DOHH2 (cell line): ENCODE data around the gene IFT88.

ENCODE experiments used
- H3F3A ChIP-seq: fragments of 200-600 bp; sonication (generic), shearing (Covaris generic); 2 replicates; pipeline ENCODE4 v1.6.0; 2016; ENCODE audit warnings: antibody characterized with exemption, mild to moderate bottlenecking; ENCODE audit not compliant: control insufficient read depth, insufficient read depth
- H3K27ac ChIP-seq: fragments of 200-600 bp; sonication (generic); 2 replicates; pipeline ENCODE4 v1.5.1; 2014; ENCODE audit warnings: low read depth, mild to moderate bottlenecking, low read length, moderate library complexity
- H3K27me3 ChIP-seq: fragments of 200-600 bp; sonication (generic); 2 replicates; pipeline ENCODE4 v1.6.1; 2014; ENCODE audit warnings: mild to moderate bottlenecking, low read length, mixed read lengths; ENCODE audit not compliant: control insufficient read depth
- H3K36me3 ChIP-seq: fragments of 200-600 bp; sonication (generic); 2 replicates; pipeline ENCODE4 v1.6.1; 2014; ENCODE audit warnings: mild to moderate bottlenecking, low read length, moderate library complexity, mixed read lengths; ENCODE audit not compliant: control insufficient read depth
- H3K4me1 ChIP-seq: fragments of 200-600 bp; sonication (generic); 2 replicates; pipeline ENCODE4 v1.6.1; 2014; ENCODE audit warnings: mild to moderate bottlenecking, low read length, mixed read lengths; ENCODE audit not compliant: control insufficient read depth
- H3K4me2 ChIP-seq: fragments of 200-600 bp; sonication (generic); 2 replicates; pipeline ENCODE4 v1.6.0; 2014; ENCODE audit warnings: mild to moderate bottlenecking, low read length, moderate library complexity
- H3K4me3 ChIP-seq: fragments of 200-600 bp; sonication (generic); 2 replicates; pipeline ENCODE4 v1.5.1; 2014; ENCODE audit warnings: mild to moderate bottlenecking, low read length, mixed read lengths
- H3K79me2 ChIP-seq: fragments of 200-600 bp; sonication (generic); 2 replicates; pipeline ENCODE4 v1.6.1; 2014; ENCODE audit warnings: mild to moderate bottlenecking, low read length, mixed read lengths; ENCODE audit not compliant: control insufficient read depth
- H3K9me2 ChIP-seq: fragments of 200-600 bp; sonication (generic); replicated peaks from 2 replicates; pipeline ENCODE4 v1.6.1; 2014; ENCODE audit warnings: mild to moderate bottlenecking, low read length, mixed read lengths; ENCODE audit not compliant: control insufficient read depth
- H3K9me3 ChIP-seq: fragments of 200-600 bp; sonication (generic); 2 replicates; pipeline ENCODE4 v1.6.1; 2014; ENCODE audit warnings: antibody characterized with exemption, low read length, mixed read lengths; ENCODE audit not compliant: control insufficient read depth, insufficient read depth
- H4K20me1 ChIP-seq: fragments of 200-600 bp; sonication (generic); 2 replicates; pipeline ENCODE4 v1.6.0; 2014; ENCODE audit warnings: low read depth, mild to moderate bottlenecking, antibody characterized with exemption, low read length, moderate library complexity; ENCODE audit not compliant: control insufficient read depth, insufficient read depth
- EZH2phosphoT487 ChIP-seq: fragments of 200-600 bp; sonication (generic); IDR thresholded peaks from 2 replicates; pipeline ENCODE4 v1.6.1; 2017; ENCODE audit warnings: borderline replicate concordance, mild to moderate bottlenecking, antibody characterized with exemption, low read length, moderate library complexity, mixed read lengths
- TF ChIP-seq, protein P1 (sequence below): fragments of 200-600 bp; sonication (generic); IDR thresholded peaks from one replicate; pipeline ENCODE4 v1.5.1; 2014; ENCODE audit warnings: antibody characterized with exemption, mild to moderate bottlenecking, low read depth, low read length; ENCODE audit not compliant: poor library complexity, severe bottlenecking

The IFT88 gene

DNA sequence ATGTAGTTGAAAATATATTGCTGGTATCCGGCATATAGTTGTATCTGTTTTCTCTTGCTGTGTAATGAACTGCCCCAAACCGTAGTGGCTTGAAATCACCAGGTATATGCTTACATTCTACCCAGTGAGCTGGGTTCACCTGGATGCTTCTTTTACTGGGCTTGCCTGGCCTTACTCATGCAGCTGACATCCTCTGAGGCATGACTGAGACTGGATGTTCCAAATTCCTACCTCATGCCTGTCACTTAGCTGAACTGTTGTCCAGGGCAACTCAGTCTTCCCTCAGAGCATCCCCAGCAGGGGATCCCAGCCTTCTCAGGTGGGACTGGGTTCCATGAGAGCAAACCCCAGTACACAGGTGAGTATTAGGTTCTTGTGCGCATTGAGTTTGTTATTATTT lies 66.8 kb downstream of the IFT88 start:
- Histone ChIP-seq H3K4me2 (no peak overlapping the region), H3K9me2 (no peaks in the 10 kb centered on the region), H3K4me1 (no peaks in the 10 kb centered on the region), H3K9me3 (no peaks in the 10 kb centered on the region), H3F3A (no peaks in the 10 kb centered on the region), H3K27me3 (no peaks in the 10 kb centered on the region), H3K79me2 (no peaks in the 10 kb centered on the region), H3K36me3 (no peaks in the 10 kb centered on the region), H3K27ac (no peak overlapping the region), H3K4me3 (no peak overlapping the region), H4K20me1 (no peaks in the 10 kb centered on the region)
- no peak for TF ChIP-seq EZH2phosphoT487
- TF ChIP-seq, protein P1, sequence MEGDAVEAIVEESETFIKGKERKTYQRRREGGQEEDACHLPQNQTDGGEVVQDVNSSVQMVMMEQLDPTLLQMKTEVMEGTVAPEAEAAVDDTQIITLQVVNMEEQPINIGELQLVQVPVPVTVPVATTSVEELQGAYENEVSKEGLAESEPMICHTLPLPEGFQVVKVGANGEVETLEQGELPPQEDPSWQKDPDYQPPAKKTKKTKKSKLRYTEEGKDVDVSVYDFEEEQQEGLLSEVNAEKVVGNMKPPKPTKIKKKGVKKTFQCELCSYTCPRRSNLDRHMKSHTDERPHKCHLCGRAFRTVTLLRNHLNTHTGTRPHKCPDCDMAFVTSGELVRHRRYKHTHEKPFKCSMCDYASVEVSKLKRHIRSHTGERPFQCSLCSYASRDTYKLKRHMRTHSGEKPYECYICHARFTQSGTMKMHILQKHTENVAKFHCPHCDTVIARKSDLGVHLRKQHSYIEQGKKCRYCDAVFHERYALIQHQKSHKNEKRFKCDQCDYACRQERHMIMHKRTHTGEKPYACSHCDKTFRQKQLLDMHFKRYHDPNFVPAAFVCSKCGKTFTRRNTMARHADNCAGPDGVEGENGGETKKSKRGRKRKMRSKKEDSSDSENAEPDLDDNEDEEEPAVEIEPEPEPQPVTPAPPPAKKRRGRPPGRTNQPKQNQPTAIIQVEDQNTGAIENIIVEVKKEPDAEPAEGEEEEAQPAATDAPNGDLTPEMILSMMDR, result no peak

DNA sequence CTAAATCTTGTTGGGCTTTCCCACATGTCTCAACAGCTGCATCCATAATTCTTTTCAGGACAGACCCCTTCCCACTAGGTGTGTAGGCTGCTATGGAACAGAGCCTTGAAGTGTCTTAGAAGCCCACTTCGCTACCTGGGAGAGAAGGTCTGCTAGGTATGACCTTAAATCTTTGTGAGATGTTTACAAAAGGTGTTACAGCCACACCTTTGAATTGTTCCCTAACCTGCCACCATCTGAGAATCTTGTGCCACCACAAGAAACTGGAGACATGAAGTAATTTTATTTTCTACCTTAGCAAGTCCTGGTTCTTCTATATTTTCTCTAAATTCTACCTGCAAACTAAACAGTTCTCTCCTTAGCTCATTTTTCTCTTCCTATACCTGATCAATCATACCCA lies 69.1 kb downstream of the IFT88 start:
- Histone ChIP-seq H3K9me3 (no peaks in the 10 kb centered on the region), H4K20me1 (no peaks in the 10 kb centered on the region), H3K27ac (no peak overlapping the region), H3K79me2 (no peaks in the 10 kb centered on the region), H3K4me2 (no peak overlapping the region), H3K9me2 (no peaks in the 10 kb centered on the region), H3K27me3 (no peaks in the 10 kb centered on the region), H3K4me1 (no peaks in the 10 kb centered on the region), H3K4me3 (no peak overlapping the region), H3F3A (no peaks in the 10 kb centered on the region), H3K36me3 (no peaks in the 10 kb centered on the region)
- no peak for TF ChIP-seq EZH2phosphoT487
- TF ChIP-seq, protein P1, result no peak

DNA sequence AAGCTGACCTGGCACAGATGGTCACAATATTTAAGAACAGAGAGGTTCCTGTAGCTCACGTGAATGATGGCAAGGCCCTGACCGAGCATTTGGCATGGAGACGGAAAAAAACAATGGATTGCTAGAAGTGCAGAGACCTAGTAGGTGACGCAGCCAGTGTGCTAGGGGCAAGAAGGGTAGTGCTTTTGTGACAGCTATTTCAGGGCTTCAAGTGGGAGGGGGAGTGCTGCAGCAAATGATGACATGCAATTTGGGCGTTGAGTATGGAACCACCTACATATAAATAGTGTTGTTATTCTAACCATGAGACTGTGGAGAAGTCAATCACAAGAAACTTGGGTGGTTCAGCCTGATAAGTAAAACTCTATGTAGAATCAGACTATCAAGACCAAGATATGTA lies 70.9 kb downstream of the IFT88 start:
- Histone ChIP-seq H3K27ac (no peak overlapping the region), H3K36me3 (no peaks in the 10 kb centered on the region), H3K27me3 (no peaks in the 10 kb centered on the region), H3K79me2 (no peaks in the 10 kb centered on the region), H4K20me1 (no peaks in the 10 kb centered on the region), H3K4me2 (no peak overlapping the region), H3K9me3 (no peaks in the 10 kb centered on the region), H3K4me1 (no peaks in the 10 kb centered on the region), H3K9me2 (no peaks in the 10 kb centered on the region), H3F3A (no peaks in the 10 kb centered on the region), H3K4me3 (no peak overlapping the region)
- TF ChIP-seq EZH2phosphoT487, result no peak
- TF ChIP-seq, protein P1, result no peak

DNA sequence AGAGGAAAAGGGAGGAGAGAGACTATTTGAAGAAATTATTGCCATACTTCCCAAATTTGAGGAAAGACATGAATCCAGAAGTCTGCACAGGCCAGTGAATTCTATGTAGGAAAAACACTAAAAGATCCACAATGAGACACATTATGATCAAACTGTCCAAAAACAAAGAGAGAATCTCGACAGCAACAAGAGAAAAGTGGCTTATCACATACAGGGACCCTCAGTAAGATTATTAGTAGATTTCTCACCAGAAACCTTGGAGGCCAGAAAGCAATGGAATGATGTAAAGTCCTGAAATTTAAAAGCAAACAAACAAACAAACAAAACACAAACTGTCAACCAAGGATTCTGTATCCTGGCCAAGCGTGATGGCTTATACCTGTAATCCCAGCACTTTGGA lies 80.8 kb downstream of the IFT88 start:
- H3K4me1 ChIP-seq, result no peaks in the 10 kb centered on the region
- H3K36me3 ChIP-seq, result no peaks in the 10 kb centered on the region

More for the DNA sequence above, 80.8 kb downstream of the IFT88 start:
- no peaks in the 10 kb centered on the region for H4K20me1 ChIP-seq
- no peaks in the 10 kb centered on the region for H3K9me2 ChIP-seq
- no peak overlapping the region for H3K4me3 ChIP-seq
- TF ChIP-seq, protein P1, result no peak
- TF ChIP-seq EZH2phosphoT487, result no peak
- H3F3A ChIP-seq, result no peaks in the 10 kb centered on the region
- H3K27me3 ChIP-seq, result no peaks in the 10 kb centered on the region
- no peak overlapping the region for H3K27ac ChIP-seq
- no peaks in the 10 kb centered on the region for H3K79me2 ChIP-seq
- H3K9me3 ChIP-seq, result no peaks in the 10 kb centered on the region
- H3K4me2 ChIP-seq, result no peak overlapping the region
